ENCODE measurements around the gene HDDC3.

Gene HDDC3

DNA sequence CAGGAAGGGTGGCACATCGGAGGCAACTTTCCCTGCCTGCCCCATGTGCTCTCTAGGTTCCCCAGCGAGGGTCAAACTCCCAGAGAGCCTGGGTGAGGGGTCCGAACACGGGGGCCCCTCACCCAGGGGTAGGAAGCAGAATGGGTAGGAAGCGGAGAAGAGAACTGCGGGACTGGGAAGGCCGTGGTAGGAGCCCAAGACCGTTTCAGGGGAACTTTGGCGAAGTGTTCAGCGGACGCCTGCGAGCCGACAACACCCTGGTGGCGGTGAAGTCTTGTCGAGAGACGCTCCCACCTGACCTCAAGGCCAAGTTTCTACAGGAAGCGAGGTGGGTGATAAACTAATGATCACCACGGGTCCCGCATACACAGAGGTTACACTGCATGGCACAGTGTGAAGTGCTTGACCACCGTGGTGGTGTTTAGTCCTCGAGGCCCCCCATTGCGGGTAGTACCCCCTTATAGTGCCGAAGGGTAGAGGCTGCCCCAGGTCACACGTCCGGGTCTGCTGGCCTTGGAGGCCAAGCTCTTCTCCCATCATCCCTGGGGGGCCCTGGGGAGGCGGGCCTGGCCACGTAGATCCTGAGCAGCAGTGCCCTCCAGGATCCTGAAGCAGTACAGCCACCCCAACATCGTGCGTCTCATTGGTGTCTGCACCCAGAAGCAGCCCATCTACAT, 39.7 kb downstream of the HDDC3 start:
- no peak for DNase-seq (ENCODE audit: low read depth, low spot score)

DNA sequence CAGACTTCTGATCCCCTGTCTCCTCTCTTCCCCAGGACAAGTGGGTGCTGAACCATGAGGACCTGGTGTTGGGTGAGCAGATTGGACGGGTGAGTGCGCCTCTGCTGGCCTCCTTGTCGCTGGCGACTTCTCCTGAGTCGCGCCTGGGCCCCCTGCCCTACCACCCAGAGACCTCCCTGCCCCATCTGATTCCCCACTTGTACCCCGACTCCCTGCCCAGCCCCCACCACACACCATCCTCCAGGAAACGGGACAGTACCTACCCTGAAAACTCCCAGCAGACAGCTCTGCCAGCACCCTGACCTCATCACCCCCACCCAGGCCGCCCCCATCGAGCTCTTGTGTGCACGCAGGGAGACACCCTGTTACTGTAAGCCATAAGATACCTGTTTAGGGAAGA, 40.3 kb downstream of the HDDC3 start:
- no peak for DNase-seq (ENCODE audit: low read depth, low spot score)

DNA sequence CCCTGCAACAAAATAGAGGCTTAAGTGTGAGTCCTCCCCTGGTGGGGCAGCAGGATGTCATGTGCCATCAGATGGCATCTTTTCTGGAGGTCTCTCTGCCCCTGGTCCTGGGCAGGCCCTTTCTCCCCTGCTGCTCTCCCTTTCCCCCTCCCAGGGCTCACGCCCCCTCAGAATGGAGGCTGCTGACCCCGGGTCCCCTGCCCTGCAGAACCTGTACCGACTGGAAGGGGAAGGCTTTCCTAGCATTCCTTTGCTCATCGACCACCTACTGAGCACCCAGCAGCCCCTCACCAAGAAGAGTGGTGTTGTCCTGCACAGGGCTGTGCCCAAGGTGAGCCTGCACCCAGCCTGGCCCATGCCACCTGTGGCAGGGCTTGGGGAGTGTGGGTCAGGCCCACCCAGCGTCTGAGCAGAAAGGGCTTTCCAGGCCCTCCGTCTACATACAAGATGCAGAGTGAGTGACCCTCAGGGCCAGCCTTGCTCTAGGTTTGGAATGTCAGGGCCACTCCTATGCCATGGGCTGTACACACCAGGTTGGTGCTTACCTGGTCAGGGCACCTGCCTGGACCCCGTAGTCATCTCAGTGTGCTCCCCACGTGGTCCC, 40.9 kb downstream of the HDDC3 start:
- no peak for DNase-seq (ENCODE audit: low read depth, low spot score)

DNA sequence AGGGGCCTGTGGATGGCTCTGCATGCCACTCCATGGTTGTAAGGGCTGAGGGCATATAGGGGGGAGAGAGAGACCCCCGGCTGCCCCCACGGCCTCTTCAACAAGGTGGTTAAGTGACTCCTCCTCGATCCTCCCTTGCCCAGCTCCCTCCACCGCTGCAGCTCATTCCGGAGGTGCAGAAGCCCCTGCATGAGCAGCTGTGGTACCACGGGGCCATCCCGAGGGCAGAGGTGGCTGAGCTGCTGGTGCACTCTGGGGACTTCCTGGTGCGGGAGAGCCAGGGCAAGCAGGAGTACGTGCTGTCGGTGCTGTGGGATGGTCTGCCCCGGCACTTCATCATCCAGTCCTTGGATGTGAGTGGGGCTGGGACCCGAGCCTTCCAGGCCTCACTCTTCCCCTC, 41.5 kb downstream of the HDDC3 start:
- DNase-seq (ENCODE audit: low read depth, low spot score), result no peak

DNA sequence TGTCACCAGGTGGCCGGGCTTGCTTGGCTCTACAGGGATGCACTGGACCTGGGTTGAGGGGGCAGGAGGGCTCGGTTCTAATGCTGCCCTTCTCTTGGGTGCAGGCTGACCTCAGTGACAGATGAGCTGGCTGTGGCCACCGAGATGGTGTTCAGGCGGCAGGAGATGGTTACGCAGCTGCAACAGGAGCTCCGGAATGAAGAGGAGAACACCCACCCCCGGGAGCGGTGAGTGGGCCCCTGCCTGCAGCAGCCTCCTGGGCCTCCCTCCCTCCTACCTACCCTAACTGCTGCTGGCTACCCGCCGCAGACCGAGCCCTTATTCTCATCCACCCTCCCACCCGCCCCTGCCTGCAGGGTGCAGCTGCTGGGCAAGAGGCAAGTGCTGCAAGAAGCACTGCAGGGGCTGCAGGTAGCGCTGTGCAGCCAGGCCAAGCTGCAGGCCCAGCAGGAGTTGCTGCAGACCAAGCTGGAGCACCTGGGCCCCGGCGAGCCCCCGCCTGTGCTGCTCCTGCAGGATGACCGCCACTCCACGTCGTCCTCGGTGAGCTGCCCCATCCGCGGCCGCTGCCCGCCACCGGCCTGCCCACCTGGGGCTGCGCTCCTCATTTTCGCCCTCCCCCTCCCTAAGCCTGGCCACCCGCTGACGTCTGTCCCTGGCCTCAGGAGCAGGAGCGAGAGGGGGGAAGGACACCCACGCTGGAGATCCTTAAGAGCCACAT, 42.5 kb downstream of the HDDC3 start:
- DNase-seq (ENCODE audit: low read depth, low spot score), result no peak

DNA sequence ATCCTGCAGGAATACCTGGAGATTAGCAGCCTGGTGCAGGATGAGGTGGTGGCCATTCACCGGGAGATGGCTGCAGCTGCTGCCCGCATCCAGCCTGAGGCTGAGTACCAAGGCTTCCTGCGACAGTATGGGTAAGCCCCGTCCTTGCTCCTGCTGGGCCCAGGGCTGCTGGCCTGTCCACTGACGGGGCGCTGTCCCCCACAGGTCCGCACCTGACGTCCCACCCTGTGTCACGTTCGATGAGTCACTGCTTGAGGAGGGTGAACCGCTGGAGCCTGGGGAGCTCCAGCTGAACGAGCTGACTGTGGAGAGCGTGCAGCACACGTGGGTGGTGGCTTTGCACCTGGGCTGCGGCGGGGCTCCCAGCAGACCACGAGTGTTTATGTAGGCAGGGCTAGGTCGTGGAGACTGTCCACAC, 43.0 kb downstream of the HDDC3 start:
- DNase-seq (ENCODE audit: low read depth, low spot score), result no peak

DNA sequence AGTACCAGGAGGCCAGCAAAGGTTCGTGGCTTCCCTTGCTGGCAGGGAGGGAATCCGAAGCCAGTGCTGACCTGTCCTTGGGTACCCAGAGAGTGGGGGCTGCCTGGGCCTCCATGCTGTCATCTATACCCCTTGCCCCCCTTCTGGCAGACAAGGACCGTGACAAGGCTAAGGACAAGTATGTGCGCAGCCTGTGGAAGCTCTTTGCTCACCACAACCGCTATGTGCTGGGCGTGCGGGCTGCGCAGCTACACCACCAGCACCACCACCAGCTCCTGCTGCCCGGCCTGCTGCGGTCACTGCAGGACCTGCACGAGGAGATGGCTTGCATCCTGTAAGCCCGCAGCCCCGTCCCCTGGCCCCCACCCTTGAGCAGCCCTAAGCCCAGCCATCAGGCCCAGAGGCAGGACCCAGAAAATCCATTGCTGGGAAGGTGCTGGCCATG, 45.3 kb downstream of the HDDC3 start:
- DNase-seq (ENCODE audit: low read depth, low spot score), result no peak

DNA sequence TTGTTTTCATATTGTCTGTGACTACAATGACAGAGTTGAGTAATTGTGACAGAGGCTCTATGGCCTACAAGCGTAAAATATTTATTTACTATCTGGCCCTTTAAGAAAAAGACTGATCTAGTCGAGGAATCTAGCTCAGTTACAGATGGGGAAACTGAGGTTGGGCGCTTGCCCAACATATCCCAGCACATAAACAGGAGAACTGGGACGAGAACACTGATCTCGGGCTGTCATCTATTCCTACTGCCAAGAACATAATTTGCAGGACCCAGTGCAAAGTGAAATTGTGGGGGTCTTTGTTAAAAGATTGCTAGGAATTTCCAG, 46.1 kb downstream of the HDDC3 start:
- DNase-seq (ENCODE audit: low read depth, low spot score), result no peak

DNA sequence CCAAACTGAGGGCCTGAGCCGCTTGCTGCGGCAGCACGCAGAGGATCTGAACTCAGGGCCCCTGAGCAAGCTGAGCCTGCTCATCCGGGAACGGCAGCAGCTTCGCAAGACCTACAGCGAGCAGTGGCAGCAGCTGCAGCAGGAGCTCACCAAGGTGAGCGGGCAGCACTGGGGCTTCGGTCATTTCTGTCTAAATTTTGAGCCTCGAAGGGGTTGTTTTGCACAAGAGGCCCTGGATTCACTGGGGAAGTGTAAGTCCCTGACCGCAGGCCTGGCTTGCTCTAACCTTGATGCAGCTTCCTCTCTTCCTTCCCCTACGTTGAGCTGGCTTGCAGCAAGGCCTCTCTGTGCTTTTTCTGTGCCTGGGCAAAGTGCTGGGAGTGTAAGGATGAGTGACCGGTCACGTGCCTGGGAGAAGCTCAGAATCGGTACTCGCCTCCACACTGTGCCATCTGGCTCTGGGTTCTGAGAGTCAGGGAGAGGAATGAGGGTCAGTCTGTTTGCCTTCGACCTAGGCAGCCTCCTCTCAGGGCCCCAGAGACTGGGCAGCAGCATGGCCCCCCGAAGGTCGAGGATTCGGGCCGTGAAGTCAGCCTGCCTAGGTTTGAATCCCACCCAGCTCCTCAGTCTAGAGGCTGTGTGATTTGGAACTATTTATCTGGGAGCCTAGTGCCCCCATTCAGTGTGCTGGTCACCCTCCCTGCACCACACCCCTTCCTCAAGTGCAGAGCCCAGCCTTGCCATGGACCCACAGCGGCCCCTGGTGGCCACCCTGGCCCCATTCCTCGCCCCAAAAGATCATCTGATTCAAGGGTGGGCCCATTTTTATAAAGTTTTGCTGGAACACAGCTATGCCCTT, 46.7 kb downstream of the HDDC3 start:
- DNase-seq (ENCODE audit: low read depth, low spot score), result no peak

DNA sequence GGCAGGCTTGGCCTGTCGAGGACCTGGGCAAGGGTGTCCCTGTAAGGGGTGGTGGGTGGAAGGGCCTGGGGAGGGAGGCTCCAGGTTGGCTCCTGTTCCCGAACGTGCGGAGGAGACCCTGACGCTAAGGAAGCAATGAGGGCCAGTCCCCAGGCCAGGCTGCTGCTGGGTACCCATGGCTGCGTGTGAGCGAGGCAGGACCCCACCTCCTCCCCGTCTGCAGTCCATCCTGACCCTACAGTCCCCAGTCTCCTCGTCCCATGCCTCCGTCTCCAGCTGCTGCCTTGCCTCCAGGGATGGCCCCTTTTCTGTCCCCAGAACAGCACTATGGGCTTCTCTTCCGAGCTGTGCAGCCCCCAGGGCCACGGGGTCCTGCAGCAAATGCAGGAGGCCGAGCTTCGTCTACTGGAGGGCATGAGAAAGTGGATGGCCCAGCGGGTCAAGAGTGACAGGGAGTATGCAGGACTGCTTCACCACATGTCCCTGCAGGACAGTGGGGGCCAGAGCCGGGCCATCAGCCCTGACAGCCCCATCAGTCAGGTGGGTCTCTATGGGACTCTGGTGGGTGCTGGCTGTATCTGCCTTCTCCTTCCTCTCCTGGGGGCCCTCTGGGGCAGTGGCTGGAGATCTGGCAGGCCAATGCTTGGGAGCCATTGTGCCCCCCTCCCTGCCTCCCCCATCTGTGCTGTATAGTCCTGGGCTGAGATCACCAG, 47.5 kb downstream of the HDDC3 start:
- no peak for DNase-seq (ENCODE audit: low read depth, low spot score)

DNA sequence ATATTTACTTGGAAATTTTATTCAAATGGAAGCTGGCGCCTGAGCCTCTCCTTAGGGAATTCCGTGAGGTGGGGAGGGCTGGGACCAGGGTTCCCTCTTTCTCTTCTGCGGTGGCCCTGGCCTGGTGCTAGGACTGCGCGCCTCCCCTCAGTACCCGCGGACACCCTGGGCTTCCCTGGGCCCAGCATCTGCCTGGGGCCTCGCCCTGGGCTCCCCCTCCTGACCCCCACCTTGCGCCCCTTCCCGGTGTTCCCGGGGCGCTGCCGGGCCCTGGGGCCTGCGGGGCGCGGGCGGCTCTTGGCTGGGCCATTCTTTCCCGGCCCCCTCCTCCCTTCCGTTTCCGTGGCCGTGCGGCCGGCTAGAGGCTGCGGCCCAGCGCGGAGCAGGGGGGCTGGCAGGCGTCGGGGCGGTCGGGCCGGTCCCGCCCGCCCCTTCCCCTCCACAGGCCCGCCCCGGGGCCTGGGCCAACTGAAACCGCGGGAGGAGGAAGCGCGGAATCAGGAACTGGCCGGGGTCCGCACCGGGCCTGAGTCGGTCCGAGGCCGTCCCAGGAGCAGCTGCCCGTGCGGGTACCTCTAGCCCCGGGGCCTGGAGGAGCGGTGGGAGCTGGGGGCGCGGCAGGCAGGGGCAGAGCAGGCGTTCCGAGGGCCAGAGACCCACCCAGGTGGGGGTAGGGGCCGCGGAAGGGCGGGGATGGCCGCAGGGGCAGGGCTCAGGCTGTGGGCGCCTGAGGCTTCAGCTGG, 48.2 kb downstream of the HDDC3 start, which contains the start of gene FES:
Gene FES (plus strand): TSS at position 529 of the 743 bp plus-strand sequence. CDS start 542 bp downstream, outside the sequence.
- no peak for DNase-seq (ENCODE audit: low read depth, low spot score)

DNA sequence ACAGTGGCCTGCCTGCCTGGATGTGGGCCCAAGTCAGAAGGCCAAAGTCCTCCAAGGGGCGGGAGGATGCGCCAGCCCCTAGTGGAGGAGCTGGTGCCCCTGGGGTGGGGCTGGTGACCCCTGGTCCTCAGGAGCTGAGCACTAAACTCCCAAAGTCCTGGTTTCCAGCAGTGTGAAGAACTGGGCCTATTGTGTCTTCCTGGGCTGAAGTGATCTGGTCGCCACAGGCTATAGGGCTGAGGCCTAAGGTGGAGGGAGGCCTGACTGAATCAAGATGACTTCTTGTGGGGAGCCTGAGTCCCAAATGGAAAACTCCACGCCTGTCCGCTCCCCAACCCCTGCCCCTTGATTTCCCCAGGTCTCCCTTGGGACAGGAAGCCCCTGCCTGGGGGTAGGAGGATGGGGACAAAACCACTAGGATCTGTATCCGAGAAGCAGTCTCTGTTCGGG, 48.8 kb downstream of the HDDC3 start:
- no peak for DNase-seq (ENCODE audit: low read depth, low spot score)

DNA sequence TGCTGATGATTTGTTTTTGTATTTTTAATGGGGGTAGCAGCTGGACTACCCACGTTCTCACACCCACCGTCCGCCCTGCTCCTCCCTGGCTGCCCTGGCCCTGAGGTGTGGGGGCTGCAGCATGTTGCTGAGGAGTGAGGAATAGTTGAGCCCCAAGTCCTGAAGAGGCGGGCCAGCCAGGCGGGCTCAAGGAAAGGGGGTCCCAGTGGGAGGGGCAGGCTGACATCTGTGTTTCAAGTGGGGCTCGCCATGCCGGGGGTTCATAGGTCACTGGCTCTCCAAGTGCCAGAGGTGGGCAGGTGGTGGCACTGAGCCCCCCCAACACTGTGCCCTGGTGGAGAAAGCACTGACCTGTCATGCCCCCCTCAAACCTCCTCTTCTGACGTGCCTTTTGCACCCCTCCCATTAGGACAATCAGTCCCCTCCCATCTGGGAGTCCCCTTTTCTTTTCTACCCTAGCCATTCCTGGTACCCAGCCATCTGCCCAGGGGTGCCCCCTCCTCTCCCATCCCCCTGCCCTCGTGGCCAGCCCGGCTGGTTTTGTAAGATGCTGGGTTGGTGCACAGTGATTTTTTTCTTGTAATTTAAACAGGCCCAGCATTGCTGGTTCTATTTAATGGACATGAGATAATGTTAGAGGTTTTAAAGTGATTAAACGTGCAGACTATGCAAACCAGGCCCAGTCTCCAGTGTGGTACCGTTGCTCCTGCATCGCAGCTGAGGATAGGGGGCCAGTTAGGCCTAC, 49.4 kb downstream of the HDDC3 start:
- DNase-seq (ENCODE audit: low read depth, low spot score), result no peak

DNA sequence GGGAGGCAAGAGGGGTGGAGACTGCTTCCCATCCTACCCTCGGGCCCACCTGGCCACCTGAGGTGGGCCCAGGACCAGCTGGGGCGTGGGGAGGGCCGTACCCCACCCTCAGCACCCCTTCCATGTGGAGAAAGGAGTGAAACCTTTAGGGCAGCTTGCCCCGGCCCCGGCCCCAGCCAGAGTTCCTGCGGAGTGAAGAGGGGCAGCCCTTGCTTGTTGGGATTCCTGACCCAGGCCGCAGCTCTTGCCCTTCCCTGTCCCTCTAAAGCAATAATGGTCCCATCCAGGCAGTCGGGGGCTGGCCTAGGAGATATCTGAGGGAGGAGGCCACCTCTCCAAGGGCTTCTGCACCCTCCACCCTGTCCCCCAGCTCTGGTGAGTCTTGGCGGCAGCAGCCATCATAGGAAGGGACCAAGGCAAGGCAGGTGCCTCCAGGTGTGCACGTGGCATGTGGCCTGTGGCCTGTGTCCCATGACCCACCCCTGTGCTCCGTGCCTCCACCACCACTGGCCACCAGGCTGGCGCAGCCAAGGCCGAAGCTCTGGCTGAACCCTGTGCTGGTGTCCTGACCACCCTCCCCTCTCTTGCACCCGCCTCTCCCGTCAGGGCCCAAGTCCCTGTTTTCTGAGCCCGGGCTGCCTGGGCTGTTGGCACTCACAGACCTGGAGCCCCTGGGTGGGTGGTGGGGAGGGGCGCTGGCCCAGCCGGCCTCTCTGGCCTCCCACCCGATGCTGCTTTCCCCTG, 50.2 kb downstream of the HDDC3 start:
- DNase-seq (ENCODE audit: low read depth, low spot score), result no peak

DNA sequence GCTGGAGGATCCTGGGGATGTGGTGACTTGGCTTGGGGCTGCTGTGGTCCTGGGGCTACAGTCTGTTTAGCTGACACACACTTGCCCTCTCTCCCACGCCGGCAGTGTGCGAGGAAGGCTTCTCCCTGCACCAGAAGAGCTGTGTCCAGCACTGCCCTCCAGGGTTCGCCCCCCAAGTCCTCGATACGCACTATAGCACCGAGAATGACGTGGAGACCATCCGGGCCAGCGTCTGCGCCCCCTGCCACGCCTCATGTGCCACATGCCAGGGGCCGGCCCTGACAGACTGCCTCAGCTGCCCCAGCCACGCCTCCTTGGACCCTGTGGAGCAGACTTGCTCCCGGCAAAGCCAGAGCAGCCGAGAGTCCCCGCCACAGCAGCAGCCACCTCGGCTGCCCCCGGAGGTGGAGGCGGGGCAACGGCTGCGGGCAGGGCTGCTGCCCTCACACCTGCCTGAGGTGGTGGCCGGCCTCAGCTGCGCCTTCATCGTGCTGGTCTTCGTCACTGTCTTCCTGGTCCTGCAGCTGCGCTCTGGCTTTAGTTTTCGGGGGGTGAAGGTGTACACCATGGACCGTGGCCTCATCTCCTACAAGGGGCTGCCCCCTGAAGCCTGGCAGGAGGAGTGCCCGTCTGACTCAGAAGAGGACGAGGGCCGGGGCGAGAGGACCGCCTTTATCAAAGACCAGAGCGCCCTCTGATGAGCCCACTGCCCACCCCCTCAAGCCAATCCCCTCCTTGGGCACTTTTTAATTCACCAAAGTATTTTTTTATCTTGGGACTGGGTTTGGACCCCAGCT, 51.0 kb downstream of the HDDC3 start:
- DNase-seq (ENCODE audit: low read depth, low spot score), result no peak

DNA sequence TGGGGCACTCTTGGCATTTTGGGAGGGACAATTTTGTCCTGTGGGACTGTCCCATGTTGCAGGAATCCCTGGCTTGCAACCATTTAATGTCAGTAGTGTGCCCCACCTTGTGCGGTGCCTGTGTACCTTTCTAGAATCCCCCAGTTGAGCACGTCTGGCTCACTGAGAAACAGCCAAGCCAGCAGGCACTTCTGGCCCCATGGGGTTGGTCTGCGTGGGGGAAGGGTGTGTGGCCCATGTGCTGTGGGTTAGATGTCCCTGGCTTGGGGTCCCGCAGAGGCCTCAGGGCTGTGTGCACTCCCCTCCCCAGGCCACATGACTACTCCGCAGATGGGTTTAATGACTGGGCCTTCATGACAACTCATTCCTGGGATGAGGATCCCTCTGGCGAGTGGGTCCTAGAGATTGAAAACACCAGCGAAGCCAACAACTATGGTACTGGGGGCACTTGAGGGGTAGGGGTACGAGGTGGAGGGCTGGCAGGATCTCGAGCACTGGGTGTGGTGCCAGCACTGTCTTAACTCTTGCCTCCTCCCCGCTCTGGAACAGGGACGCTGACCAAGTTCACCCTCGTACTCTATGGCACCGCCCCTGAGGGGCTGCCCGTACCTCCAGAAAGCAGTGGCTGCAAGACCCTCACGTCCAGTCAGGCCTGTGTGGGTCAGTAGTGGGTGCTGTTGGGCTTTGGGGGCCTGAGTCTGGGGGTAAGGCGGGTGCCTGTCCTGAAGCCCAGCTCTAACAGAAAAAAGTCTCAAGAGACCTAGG, 51.8 kb downstream of the HDDC3 start:
- DNase-seq (ENCODE audit: low read depth, low spot score), result no peak

Data from iPS DF 19.7 (cell line).